ENCODE data around the gene FGF21. TPM values are rescaled to one million over a fixed set of nuclear protein-coding genes. Genes with fewer than 3 reads are reported as not detected.

FGF21 gene
- total and polyA plus RNA-seq, 10 of the 15 experiments (the other 5 are each of a cell fraction or from before 2014, with no cell fraction given): not detected

DNA sequence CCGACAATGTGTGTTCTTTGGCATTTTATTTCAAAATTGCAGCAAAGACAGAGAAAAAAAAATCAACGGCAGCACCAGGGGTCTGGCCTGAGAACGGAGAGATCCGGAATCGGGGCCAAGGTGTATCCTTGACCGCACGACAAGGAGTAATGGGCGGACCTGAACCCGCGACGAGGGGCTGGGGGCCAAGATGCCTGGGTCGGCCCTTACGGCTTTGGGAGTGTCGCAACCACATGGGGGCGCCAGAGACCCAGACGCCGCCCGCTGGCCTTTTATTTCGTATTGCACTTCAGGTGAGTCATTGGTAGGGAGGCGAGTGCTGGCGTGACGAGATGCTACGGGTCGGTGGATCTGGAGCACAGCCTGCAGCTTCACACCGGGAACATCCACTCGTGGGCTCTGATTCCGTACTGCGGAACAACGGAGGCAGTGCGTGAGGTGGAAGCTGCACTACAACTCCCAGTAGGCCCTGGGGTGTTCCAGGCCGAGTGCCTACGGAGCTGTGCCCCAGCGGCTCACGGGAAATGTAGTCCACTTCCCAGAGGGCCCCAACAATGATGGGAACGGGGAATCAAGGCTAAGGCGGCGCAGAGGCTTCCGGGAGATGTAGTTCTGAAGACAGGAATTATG lies 39.8 kb downstream of the FGF21 start (continued):
- TF ChIP-seq, protein P1, sequence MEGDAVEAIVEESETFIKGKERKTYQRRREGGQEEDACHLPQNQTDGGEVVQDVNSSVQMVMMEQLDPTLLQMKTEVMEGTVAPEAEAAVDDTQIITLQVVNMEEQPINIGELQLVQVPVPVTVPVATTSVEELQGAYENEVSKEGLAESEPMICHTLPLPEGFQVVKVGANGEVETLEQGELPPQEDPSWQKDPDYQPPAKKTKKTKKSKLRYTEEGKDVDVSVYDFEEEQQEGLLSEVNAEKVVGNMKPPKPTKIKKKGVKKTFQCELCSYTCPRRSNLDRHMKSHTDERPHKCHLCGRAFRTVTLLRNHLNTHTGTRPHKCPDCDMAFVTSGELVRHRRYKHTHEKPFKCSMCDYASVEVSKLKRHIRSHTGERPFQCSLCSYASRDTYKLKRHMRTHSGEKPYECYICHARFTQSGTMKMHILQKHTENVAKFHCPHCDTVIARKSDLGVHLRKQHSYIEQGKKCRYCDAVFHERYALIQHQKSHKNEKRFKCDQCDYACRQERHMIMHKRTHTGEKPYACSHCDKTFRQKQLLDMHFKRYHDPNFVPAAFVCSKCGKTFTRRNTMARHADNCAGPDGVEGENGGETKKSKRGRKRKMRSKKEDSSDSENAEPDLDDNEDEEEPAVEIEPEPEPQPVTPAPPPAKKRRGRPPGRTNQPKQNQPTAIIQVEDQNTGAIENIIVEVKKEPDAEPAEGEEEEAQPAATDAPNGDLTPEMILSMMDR (IDR thresholded peaks at IDR 0.05 in 2 of 3, conservative IDR thresholded peaks at IDR 0.05 in 1 of 3; ENCODE audit: control insufficient read depth in 2 of 3, extremely low read depth in 1 of 3, insufficient read depth in 1 of 3, low read depth in 3 of 3, low read length in 3 of 3): peak; percentile 87 to 93 (median 91); a peak in 5 of 6 replicates
- TF ChIP-seq MTA2 (IDR thresholded peaks at IDR 0.05; ENCODE audit: low read depth) (no peak), SRF (IDR thresholded peaks at IDR 0.05; ENCODE audit: low read depth in 2 of 2, low read length in 2 of 2) (0 out of 4 replicates have a peak, but pooled peaks of 1 of the 2 experiments have one; percentile 51), SREBF1 (IDR thresholded peaks at IDR 0.05; ENCODE audit: low read length) (peak; percentile 87; the same call in 1 of the 2 replicates), ESRRA (IDR thresholded peaks at IDR 0.05; ENCODE audit: low read length) (peak; percentile 68; the same call in 1 of the 2 replicates), SPI1 (IDR thresholded peaks at IDR 0.05; ENCODE audit: borderline replicate concordance, insufficient read depth, low read depth, low read length) (peak; percentile 18; the same call in 1 of the 2 replicates), WRNIP1 (IDR thresholded peaks at IDR 0.05; ENCODE audit: borderline replicate concordance, low read depth, low read length) (no peak), TBL1XR1 (IDR thresholded peaks at IDR 0.05; ENCODE audit: low read depth, low read length) (peak; percentile 66; the same call in 1 of the 2 replicates), YBX1 (IDR thresholded peaks at IDR 0.05) (no peak), SP1 (IDR thresholded peaks at IDR 0.05; ENCODE audit: low read depth, low read length) (no peak), CREB1 (IDR thresholded peaks at IDR 0.05; ENCODE audit: low read depth) (peak; percentile 77; the same call in 1 of the 2 replicates), ZNF384 (IDR thresholded peaks at IDR 0.05; ENCODE audit: borderline replicate concordance, low read depth, low read length) (no peak), NBN (IDR thresholded peaks at IDR 0.05) (peak; percentile 82; the same call in 1 of the 2 replicates), HCFC1 (IDR thresholded peaks at IDR 0.05; ENCODE audit: low read length) (peak; percentile 100), CBFB (IDR thresholded peaks at IDR 0.05; ENCODE audit: low read depth) (no peak), STAT1 (conservative IDR thresholded peaks at IDR 0.05) (peak; percentile 89; the same call in 1 of the 2 replicates), SMARCA5 (IDR thresholded peaks at IDR 0.05) (peak; percentile 88; the same call in 1 of the 2 replicates), KAT2A (conservative IDR thresholded peaks at IDR 0.05; ENCODE audit: control insufficient read depth, low read depth, low read length) (no peak), ZNF207 (IDR thresholded peaks at IDR 0.05; ENCODE audit: borderline replicate concordance) (peak; percentile 90; the same call in 1 of the 2 replicates)
- TF ChIP-seq, protein P2, sequence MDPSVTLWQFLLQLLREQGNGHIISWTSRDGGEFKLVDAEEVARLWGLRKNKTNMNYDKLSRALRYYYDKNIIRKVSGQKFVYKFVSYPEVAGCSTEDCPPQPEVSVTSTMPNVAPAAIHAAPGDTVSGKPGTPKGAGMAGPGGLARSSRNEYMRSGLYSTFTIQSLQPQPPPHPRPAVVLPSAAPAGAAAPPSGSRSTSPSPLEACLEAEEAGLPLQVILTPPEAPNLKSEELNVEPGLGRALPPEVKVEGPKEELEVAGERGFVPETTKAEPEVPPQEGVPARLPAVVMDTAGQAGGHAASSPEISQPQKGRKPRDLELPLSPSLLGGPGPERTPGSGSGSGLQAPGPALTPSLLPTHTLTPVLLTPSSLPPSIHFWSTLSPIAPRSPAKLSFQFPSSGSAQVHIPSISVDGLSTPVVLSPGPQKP (IDR thresholded peaks at IDR 0.05; ENCODE audit: low read depth, low read length): peak; percentile 66
- TF ChIP-seq, protein P3, sequence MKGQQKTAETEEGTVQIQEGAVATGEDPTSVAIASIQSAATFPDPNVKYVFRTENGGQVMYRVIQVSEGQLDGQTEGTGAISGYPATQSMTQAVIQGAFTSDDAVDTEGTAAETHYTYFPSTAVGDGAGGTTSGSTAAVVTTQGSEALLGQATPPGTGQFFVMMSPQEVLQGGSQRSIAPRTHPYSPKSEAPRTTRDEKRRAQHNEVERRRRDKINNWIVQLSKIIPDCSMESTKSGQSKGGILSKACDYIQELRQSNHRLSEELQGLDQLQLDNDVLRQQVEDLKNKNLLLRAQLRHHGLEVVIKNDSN (IDR thresholded peaks at IDR 0.05; ENCODE audit: borderline replicate concordance, extremely low read length, insufficient read depth, low read depth, low read length): no peak
- TF ChIP-seq, protein P4, sequence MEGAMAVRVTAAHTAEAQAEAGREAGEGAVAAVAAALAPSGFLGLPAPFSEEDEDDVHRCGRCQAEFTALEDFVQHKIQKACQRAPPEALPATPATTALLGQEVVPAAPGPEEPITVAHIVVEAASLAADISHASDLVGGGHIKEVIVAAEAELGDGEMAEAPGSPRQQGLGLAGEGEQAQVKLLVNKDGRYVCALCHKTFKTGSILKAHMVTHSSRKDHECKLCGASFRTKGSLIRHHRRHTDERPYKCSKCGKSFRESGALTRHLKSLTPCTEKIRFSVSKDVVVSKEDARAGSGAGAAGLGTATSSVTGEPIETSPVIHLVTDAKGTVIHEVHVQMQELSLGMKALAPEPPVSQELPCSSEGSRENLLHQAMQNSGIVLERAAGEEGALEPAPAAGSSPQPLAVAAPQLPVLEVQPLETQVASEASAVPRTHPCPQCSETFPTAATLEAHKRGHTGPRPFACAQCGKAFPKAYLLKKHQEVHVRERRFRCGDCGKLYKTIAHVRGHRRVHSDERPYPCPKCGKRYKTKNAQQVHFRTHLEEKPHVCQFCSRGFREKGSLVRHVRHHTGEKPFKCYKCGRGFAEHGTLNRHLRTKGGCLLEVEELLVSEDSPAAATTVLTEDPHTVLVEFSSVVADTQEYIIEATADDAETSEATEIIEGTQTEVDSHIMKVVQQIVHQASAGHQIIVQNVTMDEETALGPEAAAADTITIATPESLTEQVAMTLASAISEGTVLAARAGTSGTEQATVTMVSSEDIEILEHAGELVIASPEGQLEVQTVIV (IDR thresholded peaks at IDR 0.05; ENCODE audit: borderline replicate concordance, partially characterized antibody): peak; percentile 65
- TF ChIP-seq, protein P5, sequence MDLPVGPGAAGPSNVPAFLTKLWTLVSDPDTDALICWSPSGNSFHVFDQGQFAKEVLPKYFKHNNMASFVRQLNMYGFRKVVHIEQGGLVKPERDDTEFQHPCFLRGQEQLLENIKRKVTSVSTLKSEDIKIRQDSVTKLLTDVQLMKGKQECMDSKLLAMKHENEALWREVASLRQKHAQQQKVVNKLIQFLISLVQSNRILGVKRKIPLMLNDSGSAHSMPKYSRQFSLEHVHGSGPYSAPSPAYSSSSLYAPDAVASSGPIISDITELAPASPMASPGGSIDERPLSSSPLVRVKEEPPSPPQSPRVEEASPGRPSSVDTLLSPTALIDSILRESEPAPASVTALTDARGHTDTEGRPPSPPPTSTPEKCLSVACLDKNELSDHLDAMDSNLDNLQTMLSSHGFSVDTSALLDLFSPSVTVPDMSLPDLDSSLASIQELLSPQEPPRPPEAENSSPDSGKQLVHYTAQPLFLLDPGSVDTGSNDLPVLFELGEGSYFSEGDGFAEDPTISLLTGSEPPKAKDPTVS (IDR thresholded peaks at IDR 0.05; ENCODE audit: low read depth, low read length): peak; percentile 19; the same call in 1 of the 2 replicates

Data from GM12878 (cell line).